Measurements from ENCODE around the gene CLDN3. TPM values are rescaled to one million over a fixed set of nuclear protein-coding genes. Genes with fewer than 3 reads are reported as not detected.

CLDN3 gene
- total and polyA plus RNA-seq, 9 of the 15 experiments (the other 6 are each of a cell fraction or from before 2014, with no cell fraction given), result 0.29 TPM; not detected in 8

DNA sequence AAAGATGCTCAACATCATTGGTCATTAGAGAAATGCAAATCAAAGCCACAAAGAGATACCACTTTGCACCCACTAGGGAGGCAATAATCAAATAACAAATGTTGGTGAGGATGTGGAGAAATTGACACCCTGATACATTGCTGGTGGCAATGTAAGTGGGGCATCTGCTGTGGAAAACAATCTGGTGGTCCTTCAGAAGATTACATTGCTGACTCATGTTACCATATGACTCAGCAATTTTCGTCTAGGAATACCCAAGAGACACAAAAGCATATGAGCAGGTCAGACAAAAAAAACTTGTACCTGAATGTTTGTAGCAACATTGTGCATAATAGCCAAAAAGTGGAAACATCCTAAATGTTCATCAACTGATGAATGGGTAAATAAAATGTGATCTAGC, 4.9 kb upstream of the CLDN3 start (continued):
- TF ChIP-seq, protein P1, sequence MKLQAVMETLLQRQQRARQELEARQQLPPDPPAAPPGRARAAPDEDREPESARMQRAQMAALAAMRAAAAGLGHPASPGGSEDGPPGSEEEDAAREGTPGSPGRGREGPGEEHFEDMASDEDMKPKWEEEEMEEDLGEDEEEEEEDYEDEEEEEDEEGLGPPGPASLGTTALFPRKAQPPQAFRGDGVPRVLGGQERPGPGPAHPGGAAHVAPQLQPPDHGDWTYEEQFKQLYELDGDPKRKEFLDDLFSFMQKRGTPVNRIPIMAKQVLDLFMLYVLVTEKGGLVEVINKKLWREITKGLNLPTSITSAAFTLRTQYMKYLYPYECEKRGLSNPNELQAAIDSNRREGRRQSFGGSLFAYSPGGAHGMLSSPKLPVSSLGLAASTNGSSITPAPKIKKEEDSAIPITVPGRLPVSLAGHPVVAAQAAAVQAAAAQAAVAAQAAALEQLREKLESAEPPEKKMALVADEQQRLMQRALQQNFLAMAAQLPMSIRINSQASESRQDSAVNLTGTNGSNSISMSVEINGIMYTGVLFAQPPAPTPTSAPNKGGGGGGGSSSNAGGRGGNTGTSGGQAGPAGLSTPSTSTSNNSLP (IDR thresholded peaks at IDR 0.05; ENCODE audit: borderline replicate concordance, low read depth, low read length), result no peak
- TF ChIP-seq, protein P2, sequence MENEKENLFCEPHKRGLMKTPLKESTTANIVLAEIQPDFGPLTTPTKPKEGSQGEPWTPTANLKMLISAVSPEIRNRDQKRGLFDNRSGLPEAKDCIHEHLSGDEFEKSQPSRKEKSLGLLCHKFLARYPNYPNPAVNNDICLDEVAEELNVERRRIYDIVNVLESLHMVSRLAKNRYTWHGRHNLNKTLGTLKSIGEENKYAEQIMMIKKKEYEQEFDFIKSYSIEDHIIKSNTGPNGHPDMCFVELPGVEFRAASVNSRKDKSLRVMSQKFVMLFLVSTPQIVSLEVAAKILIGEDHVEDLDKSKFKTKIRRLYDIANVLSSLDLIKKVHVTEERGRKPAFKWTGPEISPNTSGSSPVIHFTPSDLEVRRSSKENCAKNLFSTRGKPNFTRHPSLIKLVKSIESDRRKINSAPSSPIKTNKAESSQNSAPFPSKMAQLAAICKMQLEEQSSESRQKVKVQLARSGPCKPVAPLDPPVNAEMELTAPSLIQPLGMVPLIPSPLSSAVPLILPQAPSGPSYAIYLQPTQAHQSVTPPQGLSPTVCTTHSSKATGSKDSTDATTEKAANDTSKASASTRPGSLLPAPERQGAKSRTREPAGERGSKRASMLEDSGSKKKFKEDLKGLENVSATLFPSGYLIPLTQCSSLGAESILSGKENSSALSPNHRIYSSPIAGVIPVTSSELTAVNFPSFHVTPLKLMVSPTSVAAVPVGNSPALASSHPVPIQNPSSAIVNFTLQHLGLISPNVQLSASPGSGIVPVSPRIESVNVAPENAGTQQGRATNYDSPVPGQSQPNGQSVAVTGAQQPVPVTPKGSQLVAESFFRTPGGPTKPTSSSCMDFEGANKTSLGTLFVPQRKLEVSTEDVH (IDR thresholded peaks at IDR 0.05; ENCODE audit: low read depth, partially characterized antibody), result no peak
- TF ChIP-seq, protein P3, sequence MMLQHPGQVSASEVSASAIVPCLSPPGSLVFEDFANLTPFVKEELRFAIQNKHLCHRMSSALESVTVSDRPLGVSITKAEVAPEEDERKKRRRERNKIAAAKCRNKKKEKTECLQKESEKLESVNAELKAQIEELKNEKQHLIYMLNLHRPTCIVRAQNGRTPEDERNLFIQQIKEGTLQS (IDR thresholded peaks at IDR 0.05), result peak; percentile 79
- TF ChIP-seq, protein P3 (CRISPR knock-in tag; conservative IDR thresholded peaks at IDR 0.05), result no peak
- TF ChIP-seq, protein P4, sequence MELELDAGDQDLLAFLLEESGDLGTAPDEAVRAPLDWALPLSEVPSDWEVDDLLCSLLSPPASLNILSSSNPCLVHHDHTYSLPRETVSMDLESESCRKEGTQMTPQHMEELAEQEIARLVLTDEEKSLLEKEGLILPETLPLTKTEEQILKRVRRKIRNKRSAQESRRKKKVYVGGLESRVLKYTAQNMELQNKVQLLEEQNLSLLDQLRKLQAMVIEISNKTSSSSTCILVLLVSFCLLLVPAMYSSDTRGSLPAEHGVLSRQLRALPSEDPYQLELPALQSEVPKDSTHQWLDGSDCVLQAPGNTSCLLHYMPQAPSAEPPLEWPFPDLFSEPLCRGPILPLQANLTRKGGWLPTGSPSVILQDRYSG (tag; conservative IDR thresholded peaks at IDR 0.05; ENCODE audit: low read depth), result no peak
- TF ChIP-seq ZNF311 (CRISPR knock-in tag; IDR thresholded peaks at IDR 0.05), result no peak
- TF ChIP-seq, protein P5, sequence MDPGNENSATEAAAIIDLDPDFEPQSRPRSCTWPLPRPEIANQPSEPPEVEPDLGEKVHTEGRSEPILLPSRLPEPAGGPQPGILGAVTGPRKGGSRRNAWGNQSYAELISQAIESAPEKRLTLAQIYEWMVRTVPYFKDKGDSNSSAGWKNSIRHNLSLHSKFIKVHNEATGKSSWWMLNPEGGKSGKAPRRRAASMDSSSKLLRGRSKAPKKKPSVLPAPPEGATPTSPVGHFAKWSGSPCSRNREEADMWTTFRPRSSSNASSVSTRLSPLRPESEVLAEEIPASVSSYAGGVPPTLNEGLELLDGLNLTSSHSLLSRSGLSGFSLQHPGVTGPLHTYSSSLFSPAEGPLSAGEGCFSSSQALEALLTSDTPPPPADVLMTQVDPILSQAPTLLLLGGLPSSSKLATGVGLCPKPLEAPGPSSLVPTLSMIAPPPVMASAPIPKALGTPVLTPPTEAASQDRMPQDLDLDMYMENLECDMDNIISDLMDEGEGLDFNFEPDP (CRISPR knock-in tag; IDR thresholded peaks at IDR 0.05), result no peak
- TF ChIP-seq U2AF1 (optimal IDR thresholded peaks at IDR 0.05; ENCODE audit: low read depth, low read length), result no peak
- TF ChIP-seq ZNF239 (CRISPR knock-in tag; IDR thresholded peaks at IDR 0.05), result no peak
- TF ChIP-seq NR2F6 (CRISPR knock-in tag; IDR thresholded peaks at IDR 0.05), result no peak
- no peak for TF ChIP-seq ZFP36 (IDR thresholded peaks at IDR 0.05; ENCODE audit: low read depth, low read length, partially characterized antibody)
- TF ChIP-seq, protein P6, sequence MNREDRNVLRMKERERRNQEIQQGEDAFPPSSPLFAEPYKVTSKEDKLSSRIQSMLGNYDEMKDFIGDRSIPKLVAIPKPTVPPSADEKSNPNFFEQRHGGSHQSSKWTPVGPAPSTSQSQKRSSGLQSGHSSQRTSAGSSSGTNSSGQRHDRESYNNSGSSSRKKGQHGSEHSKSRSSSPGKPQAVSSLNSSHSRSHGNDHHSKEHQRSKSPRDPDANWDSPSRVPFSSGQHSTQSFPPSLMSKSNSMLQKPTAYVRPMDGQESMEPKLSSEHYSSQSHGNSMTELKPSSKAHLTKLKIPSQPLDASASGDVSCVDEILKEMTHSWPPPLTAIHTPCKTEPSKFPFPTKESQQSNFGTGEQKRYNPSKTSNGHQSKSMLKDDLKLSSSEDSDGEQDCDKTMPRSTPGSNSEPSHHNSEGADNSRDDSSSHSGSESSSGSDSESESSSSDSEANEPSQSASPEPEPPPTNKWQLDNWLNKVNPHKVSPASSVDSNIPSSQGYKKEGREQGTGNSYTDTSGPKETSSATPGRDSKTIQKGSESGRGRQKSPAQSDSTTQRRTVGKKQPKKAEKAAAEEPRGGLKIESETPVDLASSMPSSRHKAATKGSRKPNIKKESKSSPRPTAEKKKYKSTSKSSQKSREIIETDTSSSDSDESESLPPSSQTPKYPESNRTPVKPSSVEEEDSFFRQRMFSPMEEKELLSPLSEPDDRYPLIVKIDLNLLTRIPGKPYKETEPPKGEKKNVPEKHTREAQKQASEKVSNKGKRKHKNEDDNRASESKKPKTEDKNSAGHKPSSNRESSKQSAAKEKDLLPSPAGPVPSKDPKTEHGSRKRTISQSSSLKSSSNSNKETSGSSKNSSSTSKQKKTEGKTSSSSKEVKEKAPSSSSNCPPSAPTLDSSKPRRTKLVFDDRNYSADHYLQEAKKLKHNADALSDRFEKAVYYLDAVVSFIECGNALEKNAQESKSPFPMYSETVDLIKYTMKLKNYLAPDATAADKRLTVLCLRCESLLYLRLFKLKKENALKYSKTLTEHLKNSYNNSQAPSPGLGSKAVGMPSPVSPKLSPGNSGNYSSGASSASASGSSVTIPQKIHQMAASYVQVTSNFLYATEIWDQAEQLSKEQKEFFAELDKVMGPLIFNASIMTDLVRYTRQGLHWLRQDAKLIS (CRISPR knock-in tag; IDR thresholded peaks at IDR 0.05), result no peak
- TF ChIP-seq NCOA4 (IDR thresholded peaks at IDR 0.05; ENCODE audit: partially characterized antibody), result no peak
- no peak for TF ChIP-seq ZNF224 (CRISPR knock-in tag; IDR thresholded peaks at IDR 0.05)
- no peak for TF ChIP-seq PRPF4 (IDR thresholded peaks at IDR 0.05; ENCODE audit: insufficient read depth, low read depth, low read length, poor library complexity, severe bottlenecking)
- no peak for TF ChIP-seq GTF2E2 (tag; IDR thresholded peaks at IDR 0.05)
